ENCODE results near the gene NOTO.

Gene NOTO

GRCh38 chr2:73233932-73234832 is 31.8 kb downstream of the NOTO start, which contains the start of gene CCT7 (continued):
- TF ChIP-seq, protein P1, sequence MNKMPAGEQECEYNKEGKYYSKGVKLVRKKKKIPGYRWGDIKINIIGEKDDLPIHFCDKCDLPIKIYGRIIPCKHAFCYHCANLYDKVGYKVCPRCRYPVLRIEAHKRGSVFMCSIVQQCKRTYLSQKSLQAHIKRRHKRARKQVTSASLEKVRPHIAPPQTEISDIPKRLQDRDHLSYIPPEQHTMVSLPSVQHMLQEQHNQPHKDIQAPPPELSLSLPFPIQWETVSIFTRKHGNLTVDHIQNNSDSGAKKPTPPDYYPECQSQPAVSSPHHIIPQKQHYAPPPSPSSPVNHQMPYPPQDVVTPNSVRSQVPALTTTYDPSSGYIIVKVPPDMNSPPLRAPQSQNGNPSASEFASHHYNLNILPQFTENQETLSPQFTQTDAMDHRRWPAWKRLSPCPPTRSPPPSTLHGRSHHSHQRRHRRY (tag by site-specific recombination; IDR thresholded peaks at IDR 0.05): no peak
- TF ChIP-seq INSM2 (tag by site-specific recombination; IDR thresholded peaks at IDR 0.05) (peak; percentile 25; the same call in 1 of the 2 replicates), ZNF514 (tag by site-specific recombination; IDR thresholded peaks at IDR 0.05) (no peak), ZNF354C (tag by site-specific recombination; IDR thresholded peaks at IDR 0.05; ENCODE audit: borderline replicate concordance, low read depth) (no peak), ZNF211 (tag by site-specific recombination; IDR thresholded peaks at IDR 0.05; ENCODE audit: low read depth) (no peak), ZNF266 (tag by site-specific recombination; IDR thresholded peaks at IDR 0.05; ENCODE audit: low read depth) (no peak), ZNF24 (tag by site-specific recombination; IDR thresholded peaks at IDR 0.05) (no peak), GFI1B (tag by site-specific recombination; IDR thresholded peaks at IDR 0.05) (no peak), ZNF16 (tag by site-specific recombination; IDR thresholded peaks at IDR 0.05; ENCODE audit: low read depth) (no peak), ZNF48 (tag by site-specific recombination; IDR thresholded peaks at IDR 0.05) (no peak), ZNF274 (IDR thresholded peaks at IDR 0.05; ENCODE audit: low read length) (no peak), ZNF274 (tag by site-specific recombination; IDR thresholded peaks at IDR 0.05; ENCODE audit: borderline replicate concordance) (no peak), SP3 (tag by site-specific recombination; IDR thresholded peaks at IDR 0.05) (peak; percentile 64), ZNF133 (tag by site-specific recombination; IDR thresholded peaks at IDR 0.05) (no peak), WT1 (tag by site-specific recombination; IDR thresholded peaks at IDR 0.05) (0 out of 2 replicates have a peak, but pooled peaks have one; percentile 32), ZNF23 (tag by site-specific recombination; IDR thresholded peaks at IDR 0.05; ENCODE audit: borderline replicate concordance) (no peak), ZBTB6 (tag by site-specific recombination; IDR thresholded peaks at IDR 0.05) (peak; percentile 90), MYNN (tag by site-specific recombination; IDR thresholded peaks at IDR 0.05; ENCODE audit: borderline replicate concordance) (no peak), ZNF660 (tag by site-specific recombination; IDR thresholded peaks at IDR 0.05) (peak; percentile 61; the same call in 1 of the 2 replicates), ZNF350 (tag by site-specific recombination; IDR thresholded peaks at IDR 0.05) (no peak), ZNF140 (tag by site-specific recombination; IDR thresholded peaks at IDR 0.05) (no peak), PRDM1 (tag by site-specific recombination; IDR thresholded peaks at IDR 0.05) (no peak), RBAK (tag by site-specific recombination; IDR thresholded peaks at IDR 0.05) (no peak), GLIS2 (tag by site-specific recombination; IDR thresholded peaks at IDR 0.05) (no peak), ZBTB26 (tag by site-specific recombination; optimal IDR thresholded peaks at IDR 0.05) (no peak), ZNF174 (tag by site-specific recombination; IDR thresholded peaks at IDR 0.05) (no peak), MEIS1 (CRISPR knock-in tag; IDR thresholded peaks at IDR 0.05; ENCODE audit: borderline replicate concordance) (no peak), ZNF335 (tag by site-specific recombination; conservative IDR thresholded peaks at IDR 0.05) (peak; percentile 88)
- TF ChIP-seq, protein P2, sequence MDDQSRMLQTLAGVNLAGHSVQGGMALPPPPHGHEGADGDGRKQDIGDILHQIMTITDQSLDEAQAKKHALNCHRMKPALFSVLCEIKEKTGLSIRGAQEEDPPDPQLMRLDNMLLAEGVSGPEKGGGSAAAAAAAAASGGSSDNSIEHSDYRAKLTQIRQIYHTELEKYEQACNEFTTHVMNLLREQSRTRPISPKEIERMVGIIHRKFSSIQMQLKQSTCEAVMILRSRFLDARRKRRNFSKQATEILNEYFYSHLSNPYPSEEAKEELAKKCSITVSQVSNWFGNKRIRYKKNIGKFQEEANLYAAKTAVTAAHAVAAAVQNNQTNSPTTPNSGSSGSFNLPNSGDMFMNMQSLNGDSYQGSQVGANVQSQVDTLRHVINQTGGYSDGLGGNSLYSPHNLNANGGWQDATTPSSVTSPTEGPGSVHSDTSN (CRISPR knock-in tag; IDR thresholded peaks at IDR 0.05): no peak
- TF ChIP-seq, protein P3, sequence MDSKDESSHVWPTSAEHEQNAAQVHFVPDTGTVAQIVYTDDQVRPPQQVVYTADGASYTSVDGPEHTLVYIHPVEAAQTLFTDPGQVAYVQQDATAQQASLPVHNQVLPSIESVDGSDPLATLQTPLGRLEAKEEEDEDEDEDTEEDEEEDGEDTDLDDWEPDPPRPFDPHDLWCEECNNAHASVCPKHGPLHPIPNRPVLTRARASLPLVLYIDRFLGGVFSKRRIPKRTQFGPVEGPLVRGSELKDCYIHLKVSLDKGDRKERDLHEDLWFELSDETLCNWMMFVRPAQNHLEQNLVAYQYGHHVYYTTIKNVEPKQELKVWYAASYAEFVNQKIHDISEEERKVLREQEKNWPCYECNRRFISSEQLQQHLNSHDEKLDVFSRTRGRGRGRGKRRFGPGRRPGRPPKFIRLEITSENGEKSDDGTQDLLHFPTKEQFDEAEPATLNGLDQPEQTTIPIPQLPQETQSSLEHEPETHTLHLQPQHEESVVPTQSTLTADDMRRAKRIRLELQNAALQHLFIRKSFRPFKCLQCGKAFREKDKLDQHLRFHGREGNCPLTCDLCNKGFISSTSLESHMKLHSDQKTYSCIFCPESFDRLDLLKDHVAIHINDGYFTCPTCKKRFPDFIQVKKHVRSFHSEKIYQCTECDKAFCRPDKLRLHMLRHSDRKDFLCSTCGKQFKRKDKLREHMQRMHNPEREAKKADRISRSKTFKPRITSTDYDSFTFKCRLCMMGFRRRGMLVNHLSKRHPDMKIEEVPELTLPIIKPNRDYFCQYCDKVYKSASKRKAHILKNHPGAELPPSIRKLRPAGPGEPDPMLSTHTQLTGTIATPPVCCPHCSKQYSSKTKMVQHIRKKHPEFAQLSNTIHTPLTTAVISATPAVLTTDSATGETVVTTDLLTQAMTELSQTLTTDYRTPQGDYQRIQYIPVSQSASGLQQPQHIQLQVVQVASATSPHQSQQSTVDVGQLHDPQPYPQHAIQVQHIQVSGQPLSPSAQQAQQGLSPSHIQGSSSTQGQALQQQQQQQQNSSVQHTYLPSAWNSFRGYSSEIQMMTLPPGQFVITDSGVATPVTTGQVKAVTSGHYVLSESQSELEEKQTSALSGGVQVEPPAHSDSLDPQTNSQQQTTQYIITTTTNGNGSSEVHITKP (tag by site-specific recombination; IDR thresholded peaks at IDR 0.05): peak; percentile 16; the same call in 1 of the 2 replicates

All from HEK293 (cell line).